HepG2 (cell line): ENCODE data around the gene EMILIN3. TPM values are rescaled to one million over a fixed set of nuclear protein-coding genes. Genes with fewer than 3 reads are reported as not detected.
A peak's percentile ranks its signal among the peaks of the same experiment; 100 is the strongest.

Source experiments
- ATAC-seq: fragments of 200-7000 bp; cut with Tn5 transposase; 3 replicates; pipeline ENCODE4 v1.9.1; 2020; ENCODE audit warnings: mild to moderate bottlenecking, moderate library complexity
- BruUV-seq: library from RNA; stranded (reverse); fragments of 400-500 nt; replicated peaks from 2 replicates; lab custom pipeline; 2021; lab: Mats Ljungman, UMichigan
- CTCF ChIA-PET: fragments of 300-600 bp; formaldehyde crosslinking; extraction: SDS; loops from one replicate; lab custom pipeline; 2021; ENCODE audit warnings: low total read pairs, inconsistent platforms, low intra/inter-chr PET ratio; lab: Yijun Ruan, JAX
- POLR2A ChIA-PET: fragments of 350-600 bp; sonication (Branson Sonifier 250); formaldehyde crosslinking; loops from one replicate; lab custom pipeline; 2020; ENCODE audit warnings: antibody characterized with exemption, inconsistent platforms; lab: Yijun Ruan, JAX
- DNase-seq: peaks from one replicate; pipeline ENCODE4 v3.0.0-alpha.2; 2015; ENCODE audit warnings: low spot score
- FAIRE-seq: peaks from 3 replicates; lab custom pipeline; 2011; peaks lifted over from hg19 to GRCh38; lab: Jason Lieb, UNC
- H2AFZ ChIP-seq: one replicate; pipeline ENCODE4 v1.6.1; 2011; ENCODE audit warnings: low read length, inconsistent platforms
- H3K27ac ChIP-seq: fragments of 300-600 bp; 3 replicates; pipeline ENCODE4 v1.8.0; 2011; ENCODE audit warnings: mixed run types, mild to moderate bottlenecking, mixed read lengths, low read length, inconsistent platforms; ENCODE audit not compliant: insufficient read depth; ENCODE audit errors: extremely low read length
- H3K27me3 ChIP-seq, 2 experiments: fragments of 200-600 bp in 1 of 2; 2 replicates in 1 of 2; 3 replicates in 1 of 2; pipeline versions ENCODE4 v1.6.0 to v1.8.0; 2011; ENCODE audit warnings: low read length in 2 of 2, mild to moderate bottlenecking in 2 of 2, moderate library complexity in 2 of 2, inconsistent platforms in 1 of 2; ENCODE audit not compliant: insufficient read depth in 2 of 2, control insufficient read depth in 1 of 2
- H3K36me3 ChIP-seq, 2 experiments: fragments of 200-600 bp in 1 of 2; replicated peaks in 1 of 2; 2 replicates in 1 of 2; 3 replicates in 1 of 2; pipeline versions ENCODE4 v1.5.1 to v1.8.0; 2011; ENCODE audit warnings: low read length in 2 of 2, inconsistent platforms in 1 of 2; ENCODE audit not compliant: insufficient read depth in 2 of 2, control insufficient read depth in 1 of 2
- H3K4me1 ChIP-seq: 2 replicates; pipeline ENCODE4 v1.5.1; 2012; ENCODE audit warnings: low read length, inconsistent platforms; ENCODE audit not compliant: insufficient read depth
- H3K4me2 ChIP-seq: 2 replicates; pipeline ENCODE4 v1.6.0; 2011; ENCODE audit warnings: low read depth, low read length, inconsistent platforms
- H3K4me3 ChIP-seq, 3 experiments: fragments of 200-600 bp in 1 of 3; sonication (generic), shearing (Covaris generic) in 1 of 3; replicated peaks in 1 of 3; 2 replicates each; pipeline ENCODE4 v1.5.1; 2011 to 2016; ENCODE audit warnings: low read length in 3 of 3, inconsistent platforms in 2 of 3, low read depth in 2 of 3, mild to moderate bottlenecking in 2 of 3, control low read depth in 1 of 3, mixed read lengths in 1 of 3; ENCODE audit not compliant: insufficient read depth in 1 of 3
- H3K79me2 ChIP-seq: one replicate; pipeline ENCODE4 v1.6.1; 2011; ENCODE audit warnings: low read length, inconsistent platforms; ENCODE audit not compliant: insufficient read depth
- H3K9ac ChIP-seq: 2 replicates; pipeline ENCODE4 v1.6.0; 2011; ENCODE audit warnings: mild to moderate bottlenecking, low read depth, low read length, inconsistent platforms; ENCODE audit not compliant: insufficient read depth
- H3K9me3 ChIP-seq: 2 replicates; pipeline ENCODE4 v1.5.1; 2012; ENCODE audit warnings: mild to moderate bottlenecking, low read length
- H4K20me1 ChIP-seq: 2 replicates; pipeline ENCODE4 v1.6.0; 2011; ENCODE audit warnings: inconsistent platforms, mild to moderate bottlenecking, low read length, moderate library complexity; ENCODE audit not compliant: insufficient read depth
- ATF7 ChIP-seq, 2 experiments: fragments of 450-650 bp in 1 of 2; sonication (generic) in 1 of 2; formaldehyde crosslinking in 1 of 2; IDR thresholded peaks; 2 replicates each; pipeline versions ENCODE4 v1.4.0 to v1.6.1; 2016 to 2020; ENCODE audit warnings: antibody characterized with exemption in 1 of 2, mild to moderate bottlenecking in 1 of 2, missing genetic modification reagents in 1 of 2
- EZH2 ChIP-seq: conservative IDR thresholded peaks from 2 replicates; pipeline ENCODE4 v1.6.1; 2012; ENCODE audit warnings: mild to moderate bottlenecking, low read depth, low read length, moderate library complexity
- FOXP1 ChIP-seq, 2 experiments: fragments of 450-650 bp in 1 of 2; IDR thresholded peaks; 2 replicates each; pipeline ENCODE4 v1.6.1; 2017 to 2018; ENCODE audit warnings: antibody characterized with exemption in 1 of 2
- HOMEZ ChIP-seq: IDR thresholded peaks from 2 replicates; pipeline ENCODE4 v1.6.1; 2016; ENCODE audit warnings: low read depth
- IKZF5 ChIP-seq: IDR thresholded peaks from 2 replicates; pipeline ENCODE4 v1.6.1; 2018; ENCODE audit warnings: missing genetic modification reagents, mild to moderate bottlenecking, missing compliant biosample characterization
- MXI1 ChIP-seq: IDR thresholded peaks from 3 replicates; pipeline ENCODE4 v1.6.1; 2012; ENCODE audit warnings: low read depth, low read length, inconsistent platforms, borderline replicate concordance
- NFE2L1 ChIP-seq: sonication (generic); formaldehyde crosslinking; IDR thresholded peaks from 2 replicates; pipeline ENCODE4 v1.4.0; 2020; ENCODE audit warnings: missing genetic modification reagents, mild to moderate bottlenecking, borderline replicate concordance
- POGZ ChIP-seq: sonication (generic); formaldehyde crosslinking; IDR thresholded peaks from 2 replicates; pipeline ENCODE4 v1.4.0; 2020; ENCODE audit warnings: mild to moderate bottlenecking, missing genetic modification reagents
- POLR2A ChIP-seq, 2 experiments: IDR thresholded peaks; 2 replicates each; pipeline ENCODE4 v1.6.1; 2011; ENCODE audit warnings: low read depth in 2 of 2, low read length in 2 of 2, mild to moderate bottlenecking in 1 of 2, moderate library complexity in 1 of 2; ENCODE audit not compliant: insufficient read depth in 1 of 2
- RELA ChIP-seq: sonication (generic); formaldehyde crosslinking; IDR thresholded peaks from 2 replicates; pipeline ENCODE4 v1.4.0; 2020; ENCODE audit warnings: missing genetic modification reagents
- STAG1 ChIP-seq: sonication (generic); formaldehyde crosslinking; IDR thresholded peaks from 2 replicates; pipeline ENCODE4 v1.4.0; 2020; ENCODE audit warnings: missing genetic modification reagents
- TBX3 ChIP-seq: fragments of 450-650 bp; IDR thresholded peaks from 2 replicates; pipeline ENCODE4 v1.6.1; 2017; ENCODE audit warnings: antibody characterized with exemption, mild to moderate bottlenecking, inconsistent platforms, borderline replicate concordance
- TFDP2 ChIP-seq: sonication (generic); formaldehyde crosslinking; IDR thresholded peaks from 2 replicates; pipeline ENCODE4 v1.4.0; 2020; ENCODE audit warnings: missing genetic modification reagents
- ZNF777 ChIP-seq: sonication (generic); formaldehyde crosslinking; IDR thresholded peaks from 2 replicates; pipeline ENCODE4 v1.4.0; 2020; ENCODE audit warnings: missing genetic modification reagents
- WGBS: methylation state at CpG from one replicate; pipeline ENCODE4 v1.1.6; 2017; ENCODE audit warnings: low lambda C conversion rate; 5-methylcytosine and 5-hydroxymethylcytosine counted together
- in situ Hi-C: cut with HindIII; loops from 2 replicates; pipeline ENCODE4 v1.10.0; 2017; ENCODE audit warnings: low pct_unique_long_range_greater_than_20kb; ENCODE audit not compliant: extremely low pct_ligation_motif_present
- intact Hi-C: fragments of 100-400 bp; cut with micrococcal nuclease; formaldehyde crosslinking; loops from one replicate; pipeline ENCODE4 v1.10.0; 2022; ENCODE audit not compliant: unreplicated experiment
- polyA plus RNA-seq, 8 experiments: library from polyadenylated mRNA; depleted of rRNA in 3 of 8; stranded (reverse) in 7 of 8; unstranded in 1 of 8; fragments of >200 nt; fragmentation: Illumina TruSeq in 4 of 8; extraction: Trizol in 4 of 8; gene quantifications; 2 replicates each; pipeline versions ENCODE4 v1.2.1 to v1.2.3, GENCODE V29; 2011 to 2016; ENCODE audit warnings: low read depth in 4 of 8, missing spikeins in 1 of 8, mixed read lengths in 1 of 8; ENCODE audit not compliant: insufficient read depth in 1 of 8
- total RNA-seq, 5 experiments: library from RNA; depleted of rRNA; stranded (reverse); fragments of >200 nt; fragmentation: Illumina TruSeq; extraction: Trizol; gene quantifications; 2 replicates each; pipeline ENCODE4 v1.2.3, GENCODE V29; 2016; ENCODE audit warnings: low read depth in 1 of 5
- TF ChIP-seq, protein P1 (sequence below): sonication (generic); IDR thresholded peaks from 2 replicates; pipeline ENCODE4 v1.6.1; 2016; ENCODE audit warnings: low read depth, borderline replicate concordance
- TF ChIP-seq, protein P2 (sequence below): sonication (generic); formaldehyde crosslinking; IDR thresholded peaks from 2 replicates; pipeline ENCODE4 v1.5.0; 2020; ENCODE audit warnings: mild to moderate bottlenecking, missing genetic modification reagents, moderate library complexity

Gene EMILIN3
- total and polyA plus RNA-seq, 2 of the 13 experiments (the other 11 are each of a cell fraction or from before 2014, with no cell fraction given): 0.25 to 0.29 TPM

GRCh38 chr20:41382791-41383305 is 16.2 kb upstream of the EMILIN3 start (continued):
- TF ChIP-seq NFE2L1 (CRISPR knock-in tag) (no peak), ATF7 (IDR thresholded peaks at IDR 0.05) (no peak), ATF7 (CRISPR knock-in tag; IDR thresholded peaks at IDR 0.05) (no peak)
- TF ChIP-seq, protein P1, sequence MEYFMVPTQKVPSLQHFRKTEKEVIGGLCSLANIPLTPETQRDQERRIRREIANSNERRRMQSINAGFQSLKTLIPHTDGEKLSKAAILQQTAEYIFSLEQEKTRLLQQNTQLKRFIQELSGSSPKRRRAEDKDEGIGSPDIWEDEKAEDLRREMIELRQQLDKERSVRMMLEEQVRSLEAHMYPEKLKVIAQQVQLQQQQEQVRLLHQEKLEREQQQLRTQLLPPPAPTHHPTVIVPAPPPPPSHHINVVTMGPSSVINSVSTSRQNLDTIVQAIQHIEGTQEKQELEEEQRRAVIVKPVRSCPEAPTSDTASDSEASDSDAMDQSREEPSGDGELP: no peak
- TF ChIP-seq, all 625 proteins: peak for 0

DNA sequence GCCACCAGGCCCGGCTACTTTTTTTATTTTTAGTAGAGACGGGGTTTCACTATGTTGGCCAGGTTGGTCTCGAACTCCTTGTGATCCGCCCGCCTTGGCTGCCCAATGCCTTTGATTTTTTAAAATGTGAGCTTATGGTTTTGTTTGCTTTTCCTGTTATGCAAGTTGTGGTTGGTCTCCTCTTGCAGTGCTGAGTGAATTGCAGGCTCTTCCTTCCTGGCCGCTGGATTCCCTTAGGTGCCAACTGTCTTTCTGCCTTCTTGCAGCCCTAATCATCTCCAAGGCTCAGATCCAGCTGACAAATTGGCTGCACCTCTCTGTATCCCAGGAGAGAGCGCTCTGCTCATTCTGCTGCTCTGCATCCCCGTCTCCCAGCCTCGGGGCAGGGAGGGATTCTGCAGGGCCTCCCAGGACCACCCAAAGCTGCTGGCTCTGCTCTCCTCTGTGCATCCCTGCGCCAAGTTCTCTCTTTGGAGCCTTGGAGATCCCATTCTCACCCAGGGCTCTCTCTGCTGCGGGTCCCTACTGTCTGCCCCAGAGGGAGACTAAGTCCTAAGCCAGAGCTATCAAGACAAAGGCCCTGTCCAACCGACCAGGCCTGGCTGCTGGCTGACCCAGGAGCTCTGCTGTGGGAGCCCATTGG is 14.1 kb upstream of the EMILIN3 start:
- Histone ChIP-seq H3K79me2 (no peaks in the 10 kb centered on the region), H2AFZ (no peak overlapping the region), H4K20me1 (no peaks in the 10 kb centered on the region), H3K4me3 (no peak overlapping the region), H3K9ac (no peak overlapping the region), H3K27me3 (peaks cover 0 to 51% of the 10 kb centered on the region in 2 experiments; a peak in 3 of 5 replicates), H3K4me1 (peaks cover 11% of the 10 kb centered on the region), H3K27ac (no peak overlapping the region), H3K36me3 (no peaks in the 10 kb centered on the region), H3K4me2 (no peak overlapping the region), H3K9me3 (no peaks in the 10 kb centered on the region)
- ATAC-seq: peak; percentile 37
- in situ Hi-C loops: no loop called here
- no peak for FAIRE-seq
- WGBS: 34% methylated on average over 12 of the region's 12 CpGs
- BruUV-seq: no TSS peak
- no peak for DNase-seq
- CTCF ChIA-PET: no interaction called here
- POLR2A ChIA-PET: no interaction called here
- intact Hi-C loops: no loop called here
- TF ChIP-seq POGZ (CRISPR knock-in tag) (no peak), POLR2A (IDR thresholded peaks at IDR 0.05; ENCODE audit: insufficient read depth in 1 of 2, low read depth in 2 of 2, low read length in 2 of 2) (no peak), ZNF777 (CRISPR knock-in tag) (no peak), TFDP2 (CRISPR knock-in tag) (no peak), FOXP1 (IDR thresholded peaks at IDR 0.05) (no peak), FOXP1 (CRISPR knock-in tag; IDR thresholded peaks at IDR 0.05) (no peak), TBX3 (no peak), RELA (CRISPR knock-in tag) (no peak), MXI1 (no peak), HOMEZ (no peak), EZH2 (0 out of 2 replicates have a peak, but pooled peaks have one; percentile 33), IKZF5 (CRISPR knock-in tag) (no peak), STAG1 (CRISPR knock-in tag) (peak; percentile 25)
- TF ChIP-seq, protein P2, sequence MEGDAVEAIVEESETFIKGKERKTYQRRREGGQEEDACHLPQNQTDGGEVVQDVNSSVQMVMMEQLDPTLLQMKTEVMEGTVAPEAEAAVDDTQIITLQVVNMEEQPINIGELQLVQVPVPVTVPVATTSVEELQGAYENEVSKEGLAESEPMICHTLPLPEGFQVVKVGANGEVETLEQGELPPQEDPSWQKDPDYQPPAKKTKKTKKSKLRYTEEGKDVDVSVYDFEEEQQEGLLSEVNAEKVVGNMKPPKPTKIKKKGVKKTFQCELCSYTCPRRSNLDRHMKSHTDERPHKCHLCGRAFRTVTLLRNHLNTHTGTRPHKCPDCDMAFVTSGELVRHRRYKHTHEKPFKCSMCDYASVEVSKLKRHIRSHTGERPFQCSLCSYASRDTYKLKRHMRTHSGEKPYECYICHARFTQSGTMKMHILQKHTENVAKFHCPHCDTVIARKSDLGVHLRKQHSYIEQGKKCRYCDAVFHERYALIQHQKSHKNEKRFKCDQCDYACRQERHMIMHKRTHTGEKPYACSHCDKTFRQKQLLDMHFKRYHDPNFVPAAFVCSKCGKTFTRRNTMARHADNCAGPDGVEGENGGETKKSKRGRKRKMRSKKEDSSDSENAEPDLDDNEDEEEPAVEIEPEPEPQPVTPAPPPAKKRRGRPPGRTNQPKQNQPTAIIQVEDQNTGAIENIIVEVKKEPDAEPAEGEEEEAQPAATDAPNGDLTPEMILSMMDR: peak; percentile 21; the same call in 1 of the 2 replicates
